ENCODE measurements around the gene ARHGEF19. TPM values are rescaled to one million over a fixed set of nuclear protein-coding genes. Genes with fewer than 3 reads are reported as not detected.

ARHGEF19 gene
- total RNA-seq, 4 donors from 2014 or later: 33.0 to 83.8 (median 45.7) TPM

- TF ChIP-seq EP300 (IDR thresholded peaks at IDR 0.05): no peak
- no peak for TF ChIP-seq POLR2A (IDR thresholded peaks at IDR 0.05)
- no peak for TF ChIP-seq POLR2AphosphoS5 (IDR thresholded peaks at IDR 0.05)
- TF ChIP-seq CTCF (IDR thresholded peaks at IDR 0.05): no peak
- Histone ChIP-seq H3K9me3 (no peaks in the 10 kb centered on the region), H3K4me1 (peaks cover 26% of the 10 kb centered on the region), H3K36me3 (peaks cover 4% of the 10 kb centered on the region), H3K27me3 (peaks cover 12% of the 10 kb centered on the region), H3K27ac (no peak overlapping the region), H3K4me3 (no peak overlapping the region)
- WGBS: 90% methylated on average over 23 of the region's 35 CpGs
- no peak for DNase-seq (ENCODE audit: low spot score in 2 of 2)
Measured at GRCh38 chr1:16231331-16232315, 19.2 kb upstream of the ARHGEF19 start.

GRCh38 chr1:16230744-16231143, 18.3 kb upstream of the ARHGEF19 start:
- no peak overlapping the region for H3K27ac ChIP-seq
- H3K4me1 ChIP-seq: peaks cover 21% of the 10 kb centered on the region
- H3K36me3 ChIP-seq: peaks cover 4% of the 10 kb centered on the region
- no peak for DNase-seq (ENCODE audit: low spot score in 2 of 2)
- TF ChIP-seq CTCF (IDR thresholded peaks at IDR 0.05): no peak
- TF ChIP-seq POLR2A (IDR thresholded peaks at IDR 0.05): no peak
- TF ChIP-seq EP300 (IDR thresholded peaks at IDR 0.05): no peak
- no peak overlapping the region for H3K4me3 ChIP-seq
- peaks cover 20% of the 10 kb centered on the region for H3K27me3 ChIP-seq
- WGBS: no CpG with 5 or more reads among the region's 13 CpGs
- no peaks in the 10 kb centered on the region for H3K9me3 ChIP-seq

- 79% methylated on average over 9 of the region's 13 CpGs for WGBS
- Histone ChIP-seq H3K27ac (no peak overlapping the region), H3K9me3 (no peaks in the 10 kb centered on the region), H3K4me1 (peaks cover 16% of the 10 kb centered on the region), H3K4me3 (no peak overlapping the region), H3K27me3 (peaks cover 20% of the 10 kb centered on the region), H3K36me3 (peaks cover 4% of the 10 kb centered on the region)
- no peak for DNase-seq (ENCODE audit: low spot score in 2 of 2)
- no peak for TF ChIP-seq EP300 (IDR thresholded peaks at IDR 0.05)
- no peak for TF ChIP-seq POLR2AphosphoS5 (IDR thresholded peaks at IDR 0.05)
- TF ChIP-seq POLR2A (IDR thresholded peaks at IDR 0.05): no peak
- no peak for TF ChIP-seq CTCF (IDR thresholded peaks at IDR 0.05)
Measured at GRCh38 chr1:16229976-16230740, 17.7 kb upstream of the ARHGEF19 start.

GRCh38 chr1:16226490-16227179, 14.2 kb upstream of the ARHGEF19 start:
- H3K9me3 ChIP-seq: no peaks in the 10 kb centered on the region
- H3K4me3 ChIP-seq: peak overlapping the region; percentile 23
- peaks cover 11% of the 10 kb centered on the region for H3K4me1 ChIP-seq
- 29% methylated on average over 22 of the region's 46 CpGs for WGBS
- no peaks in the 10 kb centered on the region for H3K36me3 ChIP-seq
- TF ChIP-seq POLR2AphosphoS5 (IDR thresholded peaks at IDR 0.05) (no peak), POLR2A (IDR thresholded peaks at IDR 0.05) (no peak), CTCF (IDR thresholded peaks at IDR 0.05) (no peak), EP300 (IDR thresholded peaks at IDR 0.05) (no peak)
- H3K27ac ChIP-seq: no peak overlapping the region
- peak in 1 of 2 donors; percentile 57 for DNase-seq (ENCODE audit: low spot score in 2 of 2)
- peaks cover 20% of the 10 kb centered on the region for H3K27me3 ChIP-seq
